Fibroblast of skin of left biceps (primary cell): ENCODE data around the gene POFUT2.

Experiments used
- DNase-seq, 2 experiments: peaks; one replicate each; pipeline ENCODE4 v3.0.0-alpha.2; 2013; ENCODE audit warnings: low read depth in 2 of 2

Gene POFUT2

DNA sequence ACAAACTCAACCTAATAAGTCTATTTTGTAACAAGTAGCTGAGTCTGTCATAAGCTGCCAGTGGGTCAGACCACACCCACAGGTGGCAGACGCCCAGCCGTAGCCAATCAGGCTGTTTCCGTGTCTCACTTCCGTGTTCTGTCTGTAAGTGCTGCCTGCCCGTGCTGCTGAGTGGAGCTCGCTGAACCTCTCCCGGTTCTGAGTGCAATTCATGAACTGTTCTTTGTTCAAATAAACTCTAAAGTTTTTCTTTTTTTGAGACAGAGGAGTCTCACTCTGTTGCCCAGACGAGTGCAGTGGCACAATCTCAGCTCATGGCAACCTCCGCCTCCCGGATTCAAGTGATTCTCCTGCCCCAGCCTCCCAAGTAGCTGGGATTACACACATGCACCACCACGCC, 25.1 kb downstream of the POFUT2 start:
- no peak for DNase-seq

DNA sequence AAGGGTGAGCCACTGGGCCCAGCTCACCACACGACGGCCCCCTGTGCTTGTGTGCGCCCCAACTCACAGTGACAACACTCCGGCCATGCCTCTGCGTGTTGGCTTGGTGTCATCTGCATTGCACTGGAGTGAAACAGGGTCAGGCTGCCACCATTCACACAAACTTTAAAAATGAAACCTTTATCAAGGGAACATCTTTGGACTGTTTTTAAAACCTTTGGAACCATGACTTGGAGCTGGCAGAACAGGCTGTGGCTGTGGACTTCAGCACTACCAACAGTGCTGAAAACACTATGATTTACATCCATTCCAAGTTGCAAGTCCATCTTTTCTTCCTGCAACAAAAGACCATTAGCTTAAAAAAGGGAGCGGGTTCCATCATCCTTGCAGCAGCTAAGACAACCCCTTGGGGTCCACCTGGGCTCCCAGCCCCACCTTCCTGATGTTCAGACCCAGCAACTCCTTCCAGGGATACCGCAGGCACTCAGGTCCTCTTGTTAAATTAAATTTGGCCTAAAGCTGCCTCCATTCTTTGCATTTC, 25.6 kb downstream of the POFUT2 start:
- DNase-seq: no peak

DNA sequence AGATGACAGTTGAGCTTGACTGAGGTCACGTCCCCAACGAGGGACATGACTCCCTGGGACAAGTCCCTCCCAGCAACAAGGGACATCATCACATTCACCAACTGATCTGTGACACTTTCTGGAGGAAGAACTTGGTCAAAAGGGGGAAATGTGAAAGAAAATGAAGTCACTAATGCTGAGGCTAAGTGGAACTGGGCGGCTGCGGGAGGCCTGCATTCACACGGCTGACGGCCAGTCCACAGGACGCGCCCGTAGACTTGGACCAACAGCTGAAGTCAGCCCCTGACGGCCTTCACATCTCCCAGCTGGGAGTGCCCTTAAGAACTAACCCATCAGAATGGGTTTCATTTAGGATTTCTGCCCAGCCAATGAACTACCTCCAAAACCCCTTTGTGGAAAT, 26.6 kb downstream of the POFUT2 start:
- no peak for DNase-seq

DNA sequence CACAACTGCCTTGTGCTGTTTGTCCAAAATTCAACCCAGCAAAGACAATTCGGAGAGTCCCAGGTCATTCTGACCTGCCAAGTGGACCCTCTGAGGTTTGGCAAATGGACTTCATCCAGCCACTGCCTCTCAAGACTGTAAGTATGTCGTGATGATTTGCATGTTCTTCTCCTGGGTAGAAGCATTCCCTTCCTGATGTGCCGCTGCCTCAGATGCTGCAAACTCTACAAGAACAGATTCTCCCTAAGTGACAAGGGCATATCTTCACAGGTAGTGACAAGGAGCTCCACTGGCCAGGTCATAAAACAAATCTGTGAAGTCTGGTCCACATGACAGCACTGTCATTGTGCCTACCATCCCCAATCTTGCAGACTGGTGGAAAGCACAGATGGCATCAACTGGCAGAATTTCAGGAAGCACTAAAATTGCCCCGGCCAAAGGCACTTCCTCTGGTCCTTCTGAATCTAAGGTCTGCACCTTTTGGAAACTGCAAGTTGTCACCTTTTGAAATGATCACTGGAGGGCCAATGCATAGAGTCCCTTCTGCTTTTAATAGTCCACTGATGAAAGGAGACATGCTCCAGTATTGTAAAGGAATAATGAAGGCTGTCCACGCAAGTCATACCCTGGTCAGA, 27.4 kb downstream of the POFUT2 start:
- no peak for DNase-seq

DNA sequence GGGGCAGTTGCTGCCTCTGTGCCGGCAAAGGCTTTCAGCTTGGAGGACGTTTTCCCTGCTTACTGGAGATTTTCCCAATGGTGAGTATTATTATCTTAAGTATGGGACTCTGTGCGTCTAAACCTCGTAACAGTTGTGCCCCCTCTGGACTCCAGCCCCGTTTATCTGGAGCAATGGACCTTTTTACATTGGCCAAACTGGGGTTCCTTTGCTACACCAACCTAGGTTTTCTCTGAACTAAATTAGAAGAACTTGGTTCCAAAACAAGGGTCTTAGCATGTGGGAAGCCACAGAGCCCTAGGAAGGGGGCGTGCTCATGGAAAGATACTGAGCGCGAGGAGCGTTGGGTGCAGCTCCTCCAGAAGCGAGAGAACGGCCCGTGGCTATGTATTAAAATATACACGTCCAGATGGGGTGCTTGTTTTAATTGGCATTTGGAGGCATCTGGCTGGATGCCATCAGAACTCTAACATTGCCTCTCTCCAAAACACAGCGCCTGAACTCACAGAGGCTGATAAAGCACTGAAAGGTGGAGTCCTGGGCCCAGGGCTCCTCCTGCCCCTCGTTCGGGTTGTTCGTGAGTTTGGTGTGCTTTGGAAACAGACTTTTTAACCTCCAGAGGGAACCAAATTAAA, 28.4 kb downstream of the POFUT2 start:
- no peak for DNase-seq

DNA sequence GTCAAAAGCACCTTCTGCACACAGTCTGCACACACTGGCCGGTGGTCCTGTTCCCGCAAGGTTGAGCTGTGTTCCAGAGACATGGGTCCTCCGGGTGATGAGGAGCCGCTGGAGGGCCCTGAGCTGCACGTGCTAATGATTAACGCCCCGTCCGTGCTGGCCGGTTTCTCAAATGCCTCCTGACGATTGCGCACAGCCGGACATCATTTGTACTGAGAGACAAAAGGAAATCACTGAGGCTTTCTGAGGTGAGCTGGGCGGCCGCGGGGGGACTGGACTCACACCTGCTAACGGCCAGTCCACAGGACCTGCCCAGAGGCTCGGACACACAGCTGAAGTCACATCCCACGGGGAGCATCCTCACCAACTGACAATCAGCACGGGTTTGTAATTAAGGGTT, 29.2 kb downstream of the POFUT2 start:
- DNase-seq: no peak

DNA sequence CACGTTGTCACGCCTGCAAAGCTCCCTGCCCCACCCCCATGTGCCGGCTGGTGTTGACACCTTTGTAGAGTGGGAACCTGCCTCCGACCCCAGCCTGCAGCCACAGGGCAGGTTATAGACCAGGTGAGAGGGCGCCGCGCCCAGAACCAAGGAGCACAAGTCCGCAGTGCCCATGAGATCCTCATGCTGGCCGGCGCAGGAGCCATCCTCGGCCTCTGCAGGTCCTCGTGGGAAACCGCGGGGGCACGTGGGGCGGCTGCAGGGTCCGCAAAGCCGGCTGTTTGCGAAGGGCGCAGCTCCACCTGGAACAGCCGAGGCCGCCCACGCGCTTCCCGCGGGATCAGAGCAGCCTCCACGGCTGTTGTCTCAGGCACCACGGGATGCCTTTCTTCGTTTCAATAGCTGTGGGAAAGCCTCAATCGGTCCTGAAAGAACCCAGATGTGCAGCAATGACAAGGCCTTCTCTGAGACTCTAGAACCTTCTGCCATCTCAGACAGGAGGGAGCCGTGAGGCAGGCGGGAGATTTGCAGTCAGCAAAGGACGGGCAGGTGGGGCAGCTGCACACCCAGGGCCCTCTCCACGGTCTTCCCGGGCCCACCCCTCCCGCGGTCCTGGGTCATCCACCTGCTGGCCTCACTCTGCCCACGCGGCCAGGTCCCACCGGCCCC, 29.9 kb downstream of the POFUT2 start:
- DNase-seq: no peak

DNA sequence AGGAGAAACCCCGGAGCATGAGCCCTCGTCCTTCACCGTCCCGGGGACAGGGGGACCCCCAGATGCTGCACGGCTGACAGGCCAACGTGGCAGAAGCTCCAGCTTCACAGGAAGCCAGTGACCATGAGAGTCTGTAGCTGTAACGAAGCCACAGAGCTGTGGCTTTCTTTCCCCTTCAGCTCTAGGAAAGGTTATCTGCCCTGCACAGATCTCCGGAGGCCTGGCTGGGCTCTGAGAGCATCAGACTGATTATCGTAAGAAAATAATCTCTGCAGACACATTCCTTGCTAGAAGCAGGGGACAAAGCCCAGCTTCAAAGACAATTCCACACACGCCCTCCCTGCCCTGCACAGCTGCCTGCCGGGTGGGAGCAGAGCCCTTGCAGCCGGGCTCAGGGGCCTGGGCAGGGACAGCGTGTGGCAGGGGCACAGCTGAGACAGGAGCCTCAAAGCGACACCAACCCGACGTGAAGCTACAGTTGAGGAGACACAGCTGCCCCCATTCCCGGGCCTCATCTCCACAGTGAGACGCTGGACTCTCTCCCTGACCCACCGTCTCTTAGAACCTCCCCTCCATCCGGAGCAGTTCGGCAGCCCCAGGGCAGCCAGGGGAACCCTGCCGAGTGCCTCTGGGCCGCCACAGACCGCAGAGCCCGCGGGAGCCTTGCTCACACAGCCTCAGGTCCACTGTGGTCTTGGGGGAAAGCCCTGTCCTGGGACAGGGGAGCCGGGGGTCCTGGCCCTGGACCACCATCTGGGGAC, 30.6 kb downstream of the POFUT2 start:
- DNase-seq: no peak

DNA sequence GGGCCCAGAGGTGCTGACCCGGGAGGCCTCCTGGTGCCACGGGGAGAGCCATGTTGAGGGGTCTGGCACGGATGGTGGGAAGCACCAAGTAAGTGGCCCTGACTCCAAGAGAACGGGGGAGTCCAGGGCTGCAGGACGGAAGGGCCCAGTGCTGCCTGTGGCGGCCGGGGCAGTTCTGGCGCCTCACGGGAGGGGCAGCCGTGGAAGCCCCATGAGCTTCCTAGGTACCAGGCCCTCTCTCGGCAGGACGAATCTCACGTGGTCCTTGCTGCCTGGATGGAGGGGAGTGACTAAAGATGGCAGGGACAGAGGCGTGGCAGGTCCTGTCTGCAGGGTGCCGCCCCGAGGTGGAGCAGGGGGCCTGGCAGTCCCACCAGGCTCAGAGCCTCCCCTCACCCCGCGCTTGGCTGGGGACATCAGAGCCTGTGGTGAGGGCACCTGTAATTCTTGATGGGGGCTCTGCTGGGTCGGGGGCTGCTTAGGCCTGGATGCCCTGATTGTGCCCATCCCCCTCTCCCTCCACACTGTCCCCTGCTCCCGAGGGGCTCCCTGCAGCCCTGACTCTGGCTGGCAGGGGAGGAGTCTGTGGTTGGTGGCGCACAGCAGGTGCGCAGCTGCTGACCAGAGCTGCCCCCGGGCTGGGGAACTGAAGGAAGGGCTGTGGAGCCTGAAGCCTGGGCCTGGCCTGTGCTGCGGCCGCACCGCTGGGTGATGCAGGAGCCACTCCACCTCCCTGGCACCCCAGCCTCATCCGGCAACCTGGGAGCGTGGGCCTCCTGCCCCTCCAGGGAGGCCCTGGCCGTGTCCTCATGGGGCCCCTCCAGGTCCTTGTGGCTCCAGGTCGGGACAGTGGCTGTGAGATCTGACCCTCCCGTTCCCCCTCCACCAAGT, 31.4 kb downstream of the POFUT2 start:
- DNase-seq: no peak

DNA sequence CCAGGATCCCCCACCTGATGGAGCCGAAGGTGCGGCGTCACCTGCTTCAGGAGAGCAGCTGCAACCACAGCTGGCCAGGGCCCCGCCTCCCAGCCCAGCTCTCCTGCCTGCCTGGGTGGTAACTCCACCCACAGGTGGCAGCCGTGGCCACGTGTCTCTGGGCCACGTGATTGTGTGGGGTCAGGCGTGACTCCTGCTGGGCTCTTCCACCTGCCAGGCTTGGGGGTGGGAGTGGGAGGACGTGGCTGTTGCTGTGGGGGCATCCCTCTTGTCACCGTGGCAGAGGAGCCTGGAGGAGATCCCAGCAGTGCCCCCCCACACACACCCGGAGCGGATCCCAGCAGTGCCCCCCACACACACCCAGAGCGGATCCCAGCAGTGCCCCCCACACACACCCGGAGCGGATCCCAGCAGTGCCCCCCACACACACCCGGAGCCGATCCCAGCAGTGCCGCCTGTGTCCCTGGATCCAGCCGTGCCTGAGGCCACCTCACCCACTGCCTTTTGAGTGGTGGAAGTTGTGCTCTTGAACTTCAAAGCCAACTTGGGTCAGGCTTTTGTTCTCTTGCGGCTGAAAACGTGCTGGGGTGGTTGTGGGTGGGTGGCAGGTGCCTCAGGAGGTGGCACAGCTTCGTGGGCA, 32.2 kb downstream of the POFUT2 start:
- no peak for DNase-seq

DNA sequence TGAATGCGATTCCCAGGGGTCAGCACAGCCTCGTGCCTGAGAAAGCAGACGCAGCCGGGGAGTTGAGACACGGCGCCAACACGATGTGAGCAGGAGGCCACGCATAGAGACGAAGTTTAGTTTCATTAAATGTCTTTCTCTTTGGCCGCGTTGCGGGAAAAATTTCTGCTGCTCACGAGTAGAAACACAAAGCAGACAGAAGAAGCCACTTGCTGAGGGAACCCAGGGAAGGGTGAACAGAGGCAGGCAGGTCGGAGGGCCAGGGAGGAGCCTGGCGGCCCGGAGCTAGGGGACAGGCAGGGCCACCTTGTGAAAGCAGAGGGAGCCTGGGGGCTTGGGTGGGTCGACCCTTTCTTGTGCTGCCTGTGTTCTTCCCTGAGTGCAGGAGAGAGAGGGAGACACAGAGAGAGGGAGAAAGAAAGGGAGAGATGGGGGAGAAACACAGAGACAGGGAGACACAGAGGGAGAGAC, 33.2 kb downstream of the POFUT2 start:
- no peak for DNase-seq

DNA sequence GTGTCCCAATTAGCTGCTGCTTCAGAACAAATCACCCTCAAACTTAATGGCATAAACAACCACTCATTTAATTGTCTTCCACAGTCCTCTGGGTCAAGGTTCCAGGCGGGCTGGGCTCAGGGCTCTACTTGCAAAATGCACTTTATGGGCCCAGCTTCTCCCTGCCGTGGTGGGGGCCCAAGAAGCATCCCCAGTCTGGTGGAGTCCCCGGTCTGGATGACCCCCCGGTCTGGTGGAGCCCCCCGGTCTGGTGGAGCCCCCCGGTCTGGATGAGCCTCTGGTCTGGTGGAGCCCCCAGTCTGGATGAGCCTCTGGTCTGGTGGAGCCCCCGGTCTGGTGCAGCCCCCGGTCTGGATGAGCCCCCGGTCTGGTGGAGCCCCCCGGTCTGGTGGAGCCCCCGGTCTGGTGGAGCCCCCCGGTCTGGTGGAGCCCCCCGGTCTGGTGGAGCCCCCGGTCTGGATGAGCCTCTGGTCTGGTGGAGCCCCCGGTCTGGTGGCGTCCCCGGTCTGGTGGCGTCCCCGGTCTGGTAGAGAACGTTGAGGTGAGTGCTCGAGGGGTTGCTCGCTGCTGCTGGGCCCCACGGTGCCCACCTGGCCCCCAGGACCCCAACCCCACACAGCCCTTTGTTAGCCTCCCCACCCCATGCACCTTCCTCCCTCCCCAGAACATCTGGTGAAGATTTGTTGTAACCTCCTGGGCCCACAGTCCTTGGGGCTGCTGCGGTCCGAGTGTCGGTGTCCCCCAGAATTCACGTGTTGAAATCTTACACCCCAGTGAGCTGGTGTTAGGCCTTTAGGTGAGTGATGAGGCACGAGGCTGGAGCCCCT, 33.8 kb downstream of the POFUT2 start:
- no peak for DNase-seq

DNA sequence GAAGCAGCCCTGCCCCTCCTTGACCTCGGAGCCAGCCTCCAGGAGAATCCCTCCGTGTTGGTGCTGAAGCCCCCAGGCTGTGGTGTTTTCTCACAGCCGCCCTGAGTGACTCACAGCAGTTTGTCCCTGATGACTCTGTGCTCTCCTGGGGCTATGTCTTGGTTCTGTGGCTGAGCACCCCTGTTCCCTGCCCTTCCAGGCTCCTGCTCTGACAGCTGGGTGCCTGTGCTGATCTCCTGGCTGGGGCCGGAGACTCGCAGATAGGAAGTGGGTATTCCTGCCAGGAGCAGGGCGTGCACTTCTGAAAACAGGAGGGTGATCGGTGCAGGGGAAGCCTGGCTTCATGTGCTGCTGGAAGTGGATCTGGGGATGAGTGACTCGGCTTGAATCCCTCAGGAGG, 34.5 kb downstream of the POFUT2 start:
- DNase-seq: no peak

DNA sequence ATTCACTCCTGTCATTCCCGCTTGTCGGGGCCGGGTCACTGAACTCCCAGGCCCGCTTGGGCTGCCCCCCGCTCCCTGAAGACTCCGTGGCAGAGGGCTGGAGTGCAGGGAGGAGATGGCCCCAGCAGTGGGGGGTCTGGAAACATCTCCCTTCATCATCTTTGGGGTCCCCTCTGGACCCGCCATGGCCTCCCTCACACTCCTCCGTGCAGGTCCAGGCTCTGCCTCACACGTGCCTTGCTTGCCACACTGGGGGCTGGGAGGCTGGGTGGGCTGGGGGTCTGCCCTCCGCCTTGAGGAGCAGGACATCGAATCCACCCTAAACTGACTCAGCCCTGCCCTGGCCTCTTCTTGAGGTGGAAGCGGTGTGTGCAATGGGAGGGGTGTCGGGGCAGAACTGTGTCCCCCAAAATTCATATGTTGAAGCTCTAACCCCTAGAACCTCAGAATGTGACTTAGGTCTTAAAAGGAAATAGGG, 35.2 kb downstream of the POFUT2 start:
- DNase-seq: no peak

DNA sequence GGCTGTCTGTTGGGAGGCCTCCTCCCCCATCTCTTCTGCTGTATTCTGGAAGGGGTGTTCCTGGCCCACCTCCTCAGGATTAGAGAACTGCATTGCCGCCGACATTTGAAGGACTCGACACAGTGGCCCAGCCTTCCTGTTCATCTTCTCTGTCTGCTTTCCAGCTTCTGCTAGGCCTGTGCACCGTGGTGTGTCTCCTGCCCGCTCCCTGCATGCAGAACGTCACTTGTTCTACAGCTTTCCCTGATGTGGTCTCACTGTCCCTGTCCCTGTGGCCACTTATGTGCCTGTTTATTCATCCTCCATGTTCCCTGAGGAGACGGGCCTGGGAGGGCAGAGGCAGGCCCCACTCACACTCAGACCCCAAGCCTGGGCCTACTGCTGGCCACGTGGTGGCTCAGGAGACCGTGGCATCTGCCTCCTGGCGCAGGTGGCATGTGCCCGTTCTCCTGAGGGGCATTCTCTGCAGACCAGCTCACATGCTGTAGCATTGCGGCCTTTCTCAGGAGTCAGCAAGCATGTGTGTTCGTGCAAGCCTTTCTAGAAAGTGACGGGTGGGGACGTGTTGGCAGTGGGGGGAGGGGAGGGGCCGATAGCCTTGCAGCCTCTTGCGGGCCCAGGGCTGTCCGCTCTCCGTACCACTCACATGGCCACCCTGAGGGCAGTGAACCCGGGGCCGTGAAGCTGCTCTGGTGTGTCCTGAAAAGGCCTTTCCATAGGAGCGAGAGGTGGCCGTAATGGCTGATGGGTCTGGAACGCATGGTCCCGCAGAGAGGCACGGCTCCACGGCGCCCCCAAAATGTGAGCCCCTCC, 35.9 kb downstream of the POFUT2 start:
- DNase-seq: no peak

DNA sequence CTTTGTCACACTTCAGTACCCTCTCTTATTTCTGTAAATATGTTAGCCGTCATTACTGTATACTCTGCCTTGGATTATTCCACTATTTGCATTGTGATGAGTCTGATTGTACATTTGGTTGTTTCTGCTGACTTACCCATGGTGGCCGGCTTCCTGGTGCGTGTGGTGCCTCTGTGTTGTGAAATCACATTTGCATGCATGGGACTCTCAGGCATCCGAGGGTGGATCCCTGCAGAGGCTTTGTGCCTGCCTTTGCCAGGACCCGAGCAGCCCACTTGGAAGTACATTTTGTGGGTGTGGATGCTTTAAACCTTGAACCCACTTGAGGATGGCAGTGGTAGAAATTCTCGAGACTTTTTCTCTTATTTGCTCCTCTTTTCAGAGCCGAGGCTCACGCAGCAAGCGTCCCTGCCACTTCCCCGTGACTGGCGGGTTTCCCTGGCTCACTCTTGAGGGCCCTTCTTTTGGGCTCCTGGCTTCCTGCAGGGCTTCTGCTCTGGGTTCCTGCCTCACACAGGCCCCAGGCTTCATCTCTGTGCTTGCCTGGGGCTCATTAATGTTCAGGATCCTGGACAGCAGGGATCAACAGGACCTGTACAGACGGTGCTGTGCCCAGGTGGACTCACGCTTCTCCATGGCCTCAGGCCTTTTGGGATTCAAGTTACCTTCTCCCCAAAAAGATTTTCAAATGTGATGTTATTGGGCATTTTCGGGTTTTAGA, 36.6 kb downstream of the POFUT2 start:
- DNase-seq: no peak

DNA sequence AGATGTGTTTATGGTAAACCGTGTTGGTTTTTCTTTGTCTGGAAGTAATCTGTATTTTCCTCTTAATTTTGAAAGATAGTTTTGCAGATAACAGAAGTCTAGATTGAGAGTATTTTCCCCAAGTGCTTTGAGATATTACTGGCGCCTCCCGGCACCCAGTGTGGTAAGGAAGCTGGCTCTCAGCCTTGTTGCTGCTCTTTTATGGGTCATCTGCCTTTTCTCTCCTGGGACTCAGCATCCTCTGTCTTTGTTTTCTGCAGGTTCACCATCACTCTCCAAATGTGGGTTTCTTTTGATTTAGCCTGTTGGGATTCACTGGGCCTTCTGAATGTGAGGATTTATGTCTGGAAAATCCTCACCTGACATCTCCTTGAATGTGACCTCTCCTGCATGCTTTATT, 37.4 kb downstream of the POFUT2 start:
- no peak for DNase-seq

DNA sequence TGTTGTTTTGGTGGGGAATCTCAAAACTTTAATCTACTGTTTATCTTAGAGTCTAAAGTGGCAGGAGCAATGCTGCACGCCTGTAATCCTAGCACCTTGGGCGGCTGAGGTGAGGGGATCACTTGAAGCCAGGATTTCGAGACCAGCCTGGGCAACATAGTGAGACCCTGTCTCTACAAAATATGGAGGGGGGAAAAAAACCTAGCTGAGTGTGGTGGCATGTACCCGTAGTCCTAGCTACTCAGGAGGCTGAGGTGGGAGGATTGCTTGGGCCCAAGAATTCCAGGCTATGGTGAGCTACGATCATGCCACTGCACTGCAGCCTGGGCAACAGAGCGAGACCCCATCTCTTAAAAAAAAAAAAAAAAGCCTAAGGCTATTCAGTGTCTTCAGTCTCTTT, 38.1 kb downstream of the POFUT2 start:
- no peak for DNase-seq
